NCI-H1930 (cell line): ENCODE measurements around the gene TCF7L2.

Source experiments
- DNase-seq, 2 experiments: peaks; one replicate each; lab custom pipeline; 2025; lab: John Stamatoyannopoulos, UW

Gene TCF7L2

GRCh38 chr10:112999102-112999501, 49.1 kb downstream of the TCF7L2 start:
- no peak for DNase-seq

GRCh38 chr10:113000442-113000841, 50.4 kb downstream of the TCF7L2 start:
- no peak for DNase-seq

GRCh38 chr10:113000876-113001598, 51.0 kb downstream of the TCF7L2 start:
- no peak for DNase-seq

- DNase-seq: no peak
These were observed 51.8 kb downstream of the TCF7L2 start for GRCh38 chr10:113001599-113002448.

DNA sequence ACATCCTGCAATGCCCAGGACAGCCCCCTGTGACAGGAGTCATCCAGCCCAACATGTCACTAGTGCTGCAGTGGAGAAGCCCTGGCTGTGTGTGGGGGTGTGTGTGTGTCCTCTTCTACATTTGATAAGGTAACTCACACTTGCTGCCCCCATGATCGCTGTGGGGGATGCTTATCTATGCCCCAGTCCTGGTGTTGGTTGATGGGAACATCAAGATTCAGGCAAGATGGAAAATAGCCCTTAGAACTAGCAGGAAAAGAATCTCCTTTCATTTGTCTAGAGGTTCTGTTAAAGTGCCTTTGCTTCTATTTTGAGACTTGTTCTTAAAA, 52.4 kb downstream of the TCF7L2 start:
- no peak for DNase-seq

DNA sequence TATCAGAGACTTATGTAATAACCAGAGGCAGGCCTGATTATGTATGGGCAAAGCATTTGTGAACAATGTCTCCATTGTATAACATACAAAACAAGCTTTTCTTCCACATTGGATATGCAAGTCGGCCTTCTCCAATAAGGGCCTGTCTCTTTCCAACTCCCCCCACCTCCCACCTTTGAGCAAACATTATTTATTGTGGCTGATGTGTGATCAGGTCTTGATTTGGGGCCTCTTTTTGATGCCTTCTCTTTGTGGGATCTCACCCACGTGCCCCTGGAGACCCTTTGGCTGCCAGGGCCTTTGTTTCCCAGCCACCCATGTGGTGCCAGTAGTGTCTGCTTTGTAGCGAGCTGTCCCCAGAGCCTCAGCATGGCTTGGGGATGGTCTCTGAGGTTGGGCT, 53.0 kb downstream of the TCF7L2 start:
- no peak for DNase-seq

DNA sequence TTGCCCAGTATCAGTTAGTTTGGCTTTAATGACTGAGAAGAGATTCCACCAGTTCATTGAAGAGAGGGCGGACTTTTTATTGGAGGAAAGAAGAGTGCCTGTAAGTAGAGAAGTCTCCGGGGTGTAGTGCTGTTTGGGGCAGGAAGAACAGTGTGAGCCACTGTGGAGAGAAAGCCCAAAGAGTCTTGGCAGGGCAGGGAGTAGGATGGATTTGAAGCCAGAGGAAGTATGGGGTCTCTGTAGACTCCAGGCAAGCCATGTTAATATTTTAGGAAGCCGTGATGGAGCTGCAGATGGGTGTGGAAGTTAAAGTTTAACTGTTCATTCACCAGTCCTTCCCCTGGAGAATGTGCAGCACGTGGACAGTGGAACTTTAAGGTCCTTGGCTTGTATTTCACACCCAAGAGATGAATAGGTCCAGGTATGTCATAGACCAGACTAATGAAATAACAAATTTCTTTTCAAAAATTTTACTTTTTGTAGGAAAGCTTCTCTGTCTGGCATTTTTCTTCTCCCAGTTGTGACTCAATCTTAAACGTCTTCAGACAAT, 54.1 kb downstream of the TCF7L2 start:
- no peak for DNase-seq

- no peak for DNase-seq
These were observed 55.3 kb downstream of the TCF7L2 start for GRCh38 chr10:113005380-113005779.

DNA sequence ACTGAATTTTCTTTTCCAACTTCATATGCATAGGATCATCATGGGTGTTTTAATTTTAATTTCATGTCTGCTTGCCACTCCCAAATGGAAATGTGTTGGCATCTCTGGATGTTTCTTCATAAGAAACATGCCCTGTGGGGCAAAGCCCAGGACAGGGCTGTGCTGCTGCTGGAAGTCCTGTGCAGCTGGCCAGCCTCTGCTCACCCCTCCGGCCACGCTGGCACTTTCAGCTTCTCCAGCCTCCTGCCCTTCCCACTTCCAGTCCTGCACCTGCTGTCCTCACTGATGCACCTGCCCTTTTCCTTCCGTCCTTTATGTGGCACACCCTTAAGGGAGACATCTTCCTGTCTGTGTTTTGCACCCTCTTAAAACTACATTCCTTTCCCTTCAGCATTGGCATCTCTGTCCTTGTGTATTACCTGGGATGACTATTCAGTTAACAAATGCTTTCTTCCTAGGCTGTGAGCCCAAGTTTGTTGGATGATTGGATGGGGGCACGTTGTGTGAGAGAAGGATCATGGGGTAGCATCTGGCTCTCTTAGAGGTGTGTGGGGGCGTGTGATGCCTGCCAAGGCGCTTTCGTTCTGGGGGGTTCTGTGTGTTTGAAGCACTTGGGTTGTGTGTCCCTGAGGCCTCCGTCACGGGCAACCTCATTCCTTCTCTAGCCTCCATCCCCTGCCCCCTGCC, 56.8 kb downstream of the TCF7L2 start:
- no peak for DNase-seq

DNA sequence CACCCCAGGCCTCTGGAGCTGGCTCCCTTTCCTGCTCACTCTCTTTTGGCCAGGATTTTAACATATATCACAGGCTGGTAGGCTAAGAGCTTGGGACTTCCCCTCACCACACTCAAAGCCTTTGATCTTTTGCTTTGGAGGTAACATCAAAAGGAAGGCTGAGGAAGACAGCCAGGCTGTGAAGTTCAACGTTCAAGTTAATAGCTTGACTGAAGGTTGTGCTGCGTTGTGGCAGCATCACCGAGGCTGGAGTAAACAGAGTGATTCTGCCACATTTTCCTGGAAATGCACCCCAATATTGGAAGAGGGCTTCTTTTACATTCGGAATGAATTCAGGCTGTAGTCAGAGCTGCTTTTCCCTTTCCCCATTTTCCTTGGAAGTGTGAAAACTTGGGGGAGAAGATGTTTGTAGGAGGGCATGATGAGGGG, 57.3 kb downstream of the TCF7L2 start:
- DNase-seq: no peak

- DNase-seq: no peak
These were observed 57.8 kb downstream of the TCF7L2 start for GRCh38 chr10:113007821-113008220.

DNA sequence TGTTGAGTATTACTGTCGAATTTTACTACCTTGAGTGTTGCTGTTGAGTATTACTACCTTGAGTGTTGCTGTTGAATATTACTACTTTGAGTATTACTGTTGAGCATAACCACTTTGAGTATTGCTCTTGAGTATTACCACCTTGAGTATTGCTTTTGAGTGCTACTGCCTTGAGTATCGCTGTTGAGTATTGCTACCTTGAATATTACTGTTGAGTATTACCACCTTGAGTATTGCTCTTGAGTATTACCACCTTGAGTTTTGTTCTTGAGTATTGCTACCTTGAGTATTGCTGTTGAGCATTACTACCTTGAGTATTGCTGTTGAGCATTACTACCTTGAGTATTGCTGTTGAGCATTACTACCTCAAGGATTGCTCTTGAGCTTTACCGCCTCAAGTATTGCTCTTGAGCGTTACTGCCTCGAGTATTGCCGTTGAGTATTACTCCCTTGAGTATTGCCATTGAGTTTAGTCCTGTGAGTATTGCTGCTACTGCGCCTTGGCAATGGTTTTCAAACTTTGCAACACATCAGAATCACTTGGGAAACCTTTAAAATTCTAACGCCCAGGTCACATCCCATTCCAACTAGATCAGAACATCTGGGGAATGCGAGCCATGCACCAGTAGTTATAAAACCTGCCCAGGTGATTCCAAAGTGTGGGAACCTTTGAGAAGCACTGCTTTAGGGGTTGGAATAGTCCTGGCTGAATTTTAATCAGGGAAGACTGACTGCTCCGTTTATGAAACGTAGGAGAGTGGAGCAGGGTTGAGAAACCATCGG, 61.7 kb downstream of the TCF7L2 start:
- no peak for DNase-seq

GRCh38 chr10:113015201-113015600, 65.2 kb downstream of the TCF7L2 start:
- no peak for DNase-seq

- DNase-seq: no peak
These were observed 67.3 kb downstream of the TCF7L2 start for GRCh38 chr10:113017376-113017775.

- no peak for DNase-seq
These were observed 68.0 kb downstream of the TCF7L2 start for GRCh38 chr10:113018034-113018433.

DNA sequence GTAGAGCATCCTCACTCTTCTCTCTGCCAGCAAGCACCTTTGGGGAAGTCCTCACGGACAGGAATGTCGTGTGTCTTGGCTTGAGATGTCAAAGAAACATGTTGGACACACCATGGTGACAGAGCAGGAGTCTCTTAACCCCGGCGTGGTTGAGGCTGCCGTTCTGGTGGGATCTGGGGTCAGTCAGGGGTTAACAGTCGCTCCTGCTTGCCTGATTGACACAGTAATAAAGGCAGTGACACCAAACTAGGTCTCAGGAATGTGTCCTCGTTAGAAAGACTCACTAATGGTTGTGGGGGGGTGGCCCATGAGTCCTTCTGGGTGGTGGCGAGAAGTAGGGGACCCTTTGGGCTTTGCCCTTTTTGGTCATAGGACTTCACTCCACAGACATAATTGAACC, 69.0 kb downstream of the TCF7L2 start:
- no peak for DNase-seq

DNA sequence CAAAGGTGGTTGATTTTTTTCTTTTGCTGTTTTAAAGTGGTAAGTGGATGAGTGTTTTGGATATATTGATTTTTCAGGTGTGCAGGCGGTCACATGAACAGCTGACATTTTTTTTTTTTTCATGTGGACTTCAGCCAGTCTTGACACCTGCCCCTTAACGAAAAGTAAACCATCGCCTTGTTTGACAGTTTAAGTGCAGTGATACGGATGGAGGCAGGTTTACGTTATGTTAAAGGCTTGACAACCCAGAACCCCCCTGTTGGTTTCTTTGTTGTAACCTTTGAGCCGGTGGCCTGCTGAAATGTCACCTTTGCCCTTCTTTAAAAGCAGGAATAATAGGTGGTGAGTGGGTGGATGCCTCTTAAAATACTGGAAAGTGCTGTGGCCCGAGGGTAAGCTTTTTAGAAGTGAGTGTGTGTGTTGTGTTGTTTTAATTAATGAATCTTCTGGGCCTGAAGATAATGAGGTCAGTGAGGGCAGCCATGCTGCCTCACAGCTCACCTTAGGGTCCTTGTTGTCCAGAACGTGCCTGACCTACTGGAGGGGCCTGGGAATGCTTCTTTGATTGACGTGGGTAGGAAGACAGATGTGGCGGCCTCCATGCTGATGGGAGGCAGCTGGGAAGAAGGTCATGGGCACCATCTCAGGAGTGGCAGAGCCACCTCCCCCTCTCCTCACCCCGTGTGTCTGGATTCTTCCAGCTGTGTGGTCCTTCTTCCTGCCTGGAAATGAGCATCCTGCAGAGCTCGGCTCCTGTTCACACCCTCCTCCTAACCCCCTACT, 69.8 kb downstream of the TCF7L2 start:
- no peak for DNase-seq

- DNase-seq: no peak
These were observed 70.4 kb downstream of the TCF7L2 start for GRCh38 chr10:113020475-113020753.

- no peak for DNase-seq
These were observed 70.8 kb downstream of the TCF7L2 start for GRCh38 chr10:113020838-113021237.

- DNase-seq: no peak
These were observed 71.4 kb downstream of the TCF7L2 start for GRCh38 chr10:113021268-113022040.
